Stimulated activated CD4-positive, alpha-beta T cell treated with anti-CD3 and anti-CD28 coated beads, Interleukin-1b, Interleukin-23, amount 100 ng/mL, for 4 hours (primary cell): ENCODE data around the gene TICAM1.
A peak's percentile ranks its signal among the peaks of the same experiment; 100 is the strongest.
"Not testable (repeated sequence)": the region's sequence is repeated elsewhere in the genome, so short reads cannot be mapped to it uniquely, and the experiment has no call there.

Source experiments
- DNase-seq, 2 donors: peaks; one replicate each; pipeline ENCODE4 v3.0.0-alpha.2; 2020; ENCODE audit warnings: low read depth in 2 of 2

Gene TICAM1

DNA sequence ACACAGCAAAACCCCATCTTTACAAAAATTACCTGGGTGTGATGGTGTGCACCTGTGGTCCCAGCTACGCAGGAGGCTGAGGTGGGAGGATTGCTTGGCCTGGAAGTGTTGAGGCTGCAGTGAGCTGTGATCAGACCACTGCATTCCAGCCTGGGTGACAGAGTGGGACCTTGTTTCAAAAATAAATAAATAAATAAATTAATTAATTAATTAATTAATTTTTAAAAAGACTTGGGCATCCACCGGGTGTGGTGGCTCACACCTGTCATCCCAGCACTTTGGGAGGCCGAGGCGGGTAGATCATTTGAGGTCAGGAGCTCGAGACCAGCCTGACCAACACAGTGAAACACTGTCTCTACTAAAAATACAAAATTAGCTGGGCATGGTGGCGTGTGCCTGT is 26.4 kb downstream of the TICAM1 start:
- not testable (repeated sequence) for DNase-seq

DNA sequence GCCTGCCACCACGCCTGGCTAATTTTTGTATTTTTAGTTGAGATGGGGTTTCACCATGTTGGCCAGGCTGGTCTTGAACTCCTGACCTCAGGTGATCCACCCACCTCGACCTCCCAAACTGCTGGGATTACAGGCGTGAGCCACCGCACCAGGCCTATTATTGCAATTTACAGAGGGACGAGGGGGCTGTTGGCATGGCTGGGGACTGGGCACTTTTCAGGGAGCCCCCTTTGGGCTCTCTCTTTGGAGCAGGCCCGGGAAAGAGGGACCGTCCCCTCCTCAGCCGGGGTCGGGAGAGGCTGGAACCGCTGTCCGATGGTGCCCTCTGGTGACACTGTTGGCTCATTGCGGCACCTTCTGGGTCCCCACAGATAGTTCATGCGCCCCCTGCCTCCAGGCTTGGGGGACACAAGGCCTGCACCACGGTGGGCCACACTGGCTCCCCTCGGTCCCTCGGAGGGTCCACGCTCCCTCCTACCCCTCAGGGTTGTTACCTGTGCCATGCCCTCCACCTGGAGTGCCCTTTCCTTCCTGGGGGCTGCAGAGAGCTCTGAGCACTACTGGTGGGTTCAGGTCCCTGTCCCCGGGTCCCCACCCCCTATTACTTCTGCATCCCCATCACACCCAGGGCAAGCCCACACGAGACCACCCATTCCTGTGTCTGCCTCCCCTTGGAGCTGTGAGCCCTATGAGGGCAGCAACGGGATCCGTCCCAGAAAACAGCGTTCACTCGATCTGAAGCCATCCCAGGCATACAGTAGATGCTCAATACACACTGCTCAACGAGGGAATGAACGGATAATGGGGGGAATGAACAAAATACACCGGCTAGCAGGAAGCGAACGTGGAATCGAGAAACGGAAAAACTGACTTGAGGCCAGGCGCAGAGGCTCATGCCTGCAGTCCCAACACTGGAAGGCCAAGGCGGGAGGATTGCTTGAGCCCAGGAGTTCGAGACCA is 27.5 kb downstream of the TICAM1 start:
- peak; percentile 49 for DNase-seq

DNA sequence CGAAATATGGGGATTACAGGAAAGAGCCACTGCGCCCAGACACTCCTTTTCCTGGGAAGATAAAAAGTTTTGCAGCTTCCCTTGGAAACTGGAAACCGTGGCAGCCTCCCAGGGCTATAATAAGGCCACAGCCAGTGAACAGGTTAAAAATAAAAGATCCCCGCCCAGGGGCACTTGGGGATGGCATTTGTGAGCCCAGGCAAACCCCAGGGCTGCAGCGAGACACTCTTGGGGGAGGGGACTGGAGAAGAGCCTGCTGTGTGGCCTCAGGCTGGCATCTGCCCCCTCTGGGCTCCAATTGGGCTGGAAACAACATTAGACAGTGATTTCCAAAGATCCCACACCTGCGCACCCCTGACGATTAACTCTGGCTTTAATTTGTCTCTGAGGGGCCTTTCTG is 28.8 kb downstream of the TICAM1 start:
- DNase-seq: no peak

DNA sequence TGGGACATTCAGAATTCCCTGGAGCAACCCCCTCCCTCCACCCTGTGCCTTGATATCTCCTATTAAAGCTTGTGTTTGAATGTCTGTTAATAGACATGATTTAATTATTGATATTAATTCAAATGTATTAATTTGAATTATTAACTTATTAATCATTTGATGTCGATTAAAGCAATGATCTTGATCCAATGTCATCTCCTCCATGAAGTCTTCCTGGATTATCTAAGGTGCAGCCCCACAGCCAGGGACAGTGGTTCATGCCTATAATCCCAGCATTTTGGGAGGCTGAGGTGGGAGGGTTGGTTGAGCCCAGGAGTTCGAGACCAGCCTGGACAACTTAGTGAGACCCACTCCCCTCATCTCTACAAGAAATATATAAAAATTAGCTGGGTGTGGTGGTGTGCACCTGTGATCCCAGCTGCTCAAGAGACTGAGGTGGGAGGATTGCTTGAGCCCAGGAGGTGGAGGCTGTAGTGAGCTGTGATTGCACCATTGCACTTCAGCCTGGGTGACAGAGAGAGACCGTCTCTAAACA is 30.4 kb downstream of the TICAM1 start:
- DNase-seq: no peak

DNA sequence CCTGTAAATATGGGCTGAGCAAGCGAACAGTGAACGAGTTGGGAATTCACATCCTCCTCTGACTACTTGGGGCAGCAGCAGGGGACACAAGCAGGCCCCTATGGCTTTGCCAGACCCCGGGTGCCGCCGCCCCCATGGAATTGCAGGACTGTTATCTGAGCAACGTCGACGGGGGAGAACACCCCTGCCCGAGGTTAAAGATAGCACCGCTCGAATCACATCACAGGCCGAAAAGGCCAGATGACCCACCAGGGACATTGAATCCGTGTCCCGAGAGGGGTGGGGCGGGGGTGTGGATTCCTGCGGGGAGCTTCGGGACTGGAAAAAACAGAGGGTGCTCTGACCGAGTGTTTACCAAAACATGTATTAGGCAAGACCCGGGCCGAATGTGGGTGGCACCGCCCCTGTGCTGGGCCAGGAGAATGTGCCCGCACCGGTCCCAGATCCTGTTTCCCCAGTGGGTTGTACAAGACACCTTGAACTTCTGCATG is 30.9 kb downstream of the TICAM1 start:
- no peak for DNase-seq

DNA sequence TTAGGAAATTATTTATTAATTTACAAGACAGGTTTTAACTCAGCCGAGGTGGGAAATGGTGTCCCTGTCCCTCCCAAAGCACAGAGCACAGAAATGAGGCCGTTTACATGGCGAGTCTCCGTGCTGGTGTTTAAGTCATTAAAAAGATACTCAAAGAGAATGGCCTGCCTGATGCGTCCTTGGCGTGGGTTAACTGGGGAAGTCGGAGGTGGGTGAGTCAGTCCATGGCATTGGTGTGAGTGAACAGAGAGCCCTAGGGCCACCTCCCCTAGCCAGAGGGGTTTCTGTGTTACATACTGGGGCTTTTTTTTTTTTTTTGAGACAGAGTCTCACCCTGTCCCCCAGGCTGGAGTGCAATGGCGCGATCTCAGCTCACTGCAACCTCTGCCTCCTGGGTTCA is 36.1 kb downstream of the TICAM1 start:
- no peak for DNase-seq

DNA sequence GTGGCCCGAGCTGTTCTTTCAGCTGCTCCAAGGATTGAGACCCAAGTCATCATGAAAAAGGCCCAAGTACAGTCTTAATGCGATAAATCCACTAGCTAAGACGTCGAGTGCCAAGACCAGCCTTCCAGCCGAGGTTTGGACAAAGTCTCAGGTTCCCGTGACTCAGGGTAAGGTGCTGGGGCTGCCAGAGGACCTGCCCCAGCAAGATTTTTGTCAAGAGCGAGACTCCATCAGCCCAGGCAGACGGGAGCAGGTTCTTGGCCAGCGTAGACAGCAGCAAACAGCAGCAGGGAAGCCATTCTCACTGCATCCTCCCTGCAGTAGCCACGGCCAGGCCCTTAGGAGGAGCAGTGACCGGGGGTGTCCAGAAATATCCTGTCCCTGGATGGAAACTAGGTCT is 36.5 kb downstream of the TICAM1 start:
- DNase-seq: no peak

DNA sequence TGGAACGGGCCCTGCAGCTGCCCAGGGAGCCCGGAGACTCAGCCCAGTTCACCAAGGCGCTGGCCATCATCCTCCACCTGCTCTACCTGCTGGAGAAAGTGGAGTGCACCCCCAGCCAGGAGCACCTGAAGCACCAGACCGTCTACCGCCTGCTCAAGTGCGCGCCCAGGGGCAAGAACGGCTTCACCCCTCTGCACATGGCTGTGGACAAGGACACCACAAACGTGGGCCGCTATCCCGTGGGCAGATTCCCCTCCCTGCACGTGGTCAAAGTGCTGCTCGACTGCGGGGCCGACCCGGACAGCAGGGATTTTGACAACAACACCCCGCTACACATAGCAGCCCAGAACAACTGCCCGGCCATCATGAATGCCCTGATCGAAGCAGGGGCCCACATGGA is 38.2 kb downstream of the TICAM1 start:
- DNase-seq: not testable (repeated sequence)

DNA sequence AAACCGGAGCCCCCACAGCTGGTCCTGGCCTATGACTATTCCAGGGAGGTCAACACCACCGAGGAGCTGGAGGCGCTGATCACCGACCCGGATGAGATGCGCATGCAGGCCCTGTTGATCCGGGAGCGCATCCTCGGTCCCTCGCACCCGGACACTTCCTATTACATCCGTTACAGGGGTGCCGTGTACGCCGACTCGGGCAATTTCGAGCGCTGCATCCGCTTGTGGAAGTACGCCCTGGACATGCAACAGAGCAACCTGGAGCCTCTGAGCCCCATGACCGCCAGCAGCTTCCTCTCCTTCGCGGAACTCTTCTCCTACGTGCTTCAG is 38.7 kb downstream of the TICAM1 start:
- not testable (repeated sequence) for DNase-seq

DNA sequence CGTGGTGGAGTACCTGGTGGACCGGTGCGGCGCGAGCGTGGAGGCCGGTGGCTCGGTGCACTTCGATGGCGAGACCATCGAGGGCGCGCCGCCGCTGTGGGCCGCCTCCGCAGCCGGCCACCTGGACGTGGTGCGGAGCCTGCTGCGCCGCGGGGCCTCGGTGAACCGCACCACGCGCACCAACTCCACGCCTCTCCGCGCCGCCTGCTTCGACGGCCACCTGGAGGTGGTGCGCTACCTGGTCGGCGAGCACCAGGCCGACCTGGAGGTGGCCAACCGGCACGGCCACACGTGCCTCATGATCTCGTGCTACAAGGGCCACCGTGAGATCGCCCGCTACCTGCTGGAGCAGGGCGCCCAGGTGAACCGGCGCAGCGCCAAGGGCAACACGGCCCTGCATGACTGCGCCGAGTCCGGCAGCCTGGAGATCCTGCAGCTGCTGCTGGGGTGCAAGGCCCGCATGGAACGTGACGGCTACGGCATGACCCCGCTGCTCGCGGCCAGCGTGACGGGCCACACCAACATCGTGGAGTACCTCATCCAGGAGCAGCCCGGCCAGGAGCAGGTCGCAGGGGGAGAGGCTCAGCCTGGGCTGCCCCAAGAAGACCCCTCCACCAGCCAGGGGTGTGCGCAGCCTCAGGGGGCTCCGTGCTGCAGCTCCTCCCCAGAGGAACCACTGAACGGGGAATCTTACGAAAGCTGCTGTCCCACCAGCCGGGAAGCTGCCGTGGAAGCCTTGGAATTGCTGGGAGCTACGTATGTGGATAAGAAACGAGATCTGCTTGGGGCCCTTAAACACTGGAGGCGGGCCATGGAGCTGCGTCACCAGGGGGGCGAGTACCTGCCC is 39.3 kb downstream of the TICAM1 start:
- DNase-seq: not testable (repeated sequence)

DNA sequence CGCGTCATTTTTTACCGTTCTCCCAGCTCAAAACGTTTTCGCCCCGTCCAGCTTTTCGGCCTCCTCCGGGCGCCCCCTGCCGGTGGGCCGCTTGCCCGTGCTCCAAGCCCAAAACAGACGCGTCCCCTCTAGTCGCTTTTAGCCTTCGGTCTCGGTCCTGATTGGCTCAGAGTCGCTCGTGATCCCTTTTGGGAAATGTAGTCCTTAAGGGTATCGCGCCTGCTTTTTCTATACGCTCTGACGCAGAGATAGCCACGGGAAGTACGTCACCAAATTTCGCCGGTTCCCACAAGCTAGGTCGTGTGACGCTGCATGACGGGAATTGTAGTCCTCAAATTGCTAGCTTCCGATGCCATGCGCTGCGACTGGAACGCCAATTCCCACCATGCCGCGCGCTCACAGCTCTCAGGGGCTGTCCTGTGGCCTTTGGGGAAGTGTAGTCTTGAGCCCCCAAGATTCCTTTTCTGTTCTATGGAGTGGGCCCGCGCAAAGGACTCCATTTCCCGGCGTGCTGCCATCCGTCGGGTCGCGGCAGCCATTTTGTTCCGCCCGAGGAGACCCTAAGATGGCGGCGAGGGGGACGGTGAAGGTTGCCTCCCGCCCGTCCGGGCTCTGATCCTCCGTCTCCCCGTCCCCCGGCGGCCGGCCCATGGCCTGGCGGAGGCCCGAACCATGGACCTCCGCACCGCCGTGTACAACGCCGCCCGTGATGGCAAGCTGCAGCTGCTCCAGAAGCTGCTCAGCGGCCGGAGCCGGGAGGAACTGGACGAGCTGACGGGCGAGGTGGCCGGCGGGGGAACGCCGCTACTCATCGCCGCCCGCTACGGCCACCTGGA is 40.1 kb downstream of the TICAM1 start, which contains the start of gene FEM1A:
Gene FEM1A, plus strand, starts transcription at position 552 of the 836 bp plus-strand sequence. Its CDS starts 121 bp downstream, at position 673.
- peak; percentile 96 to 97 for DNase-seq

DNA sequence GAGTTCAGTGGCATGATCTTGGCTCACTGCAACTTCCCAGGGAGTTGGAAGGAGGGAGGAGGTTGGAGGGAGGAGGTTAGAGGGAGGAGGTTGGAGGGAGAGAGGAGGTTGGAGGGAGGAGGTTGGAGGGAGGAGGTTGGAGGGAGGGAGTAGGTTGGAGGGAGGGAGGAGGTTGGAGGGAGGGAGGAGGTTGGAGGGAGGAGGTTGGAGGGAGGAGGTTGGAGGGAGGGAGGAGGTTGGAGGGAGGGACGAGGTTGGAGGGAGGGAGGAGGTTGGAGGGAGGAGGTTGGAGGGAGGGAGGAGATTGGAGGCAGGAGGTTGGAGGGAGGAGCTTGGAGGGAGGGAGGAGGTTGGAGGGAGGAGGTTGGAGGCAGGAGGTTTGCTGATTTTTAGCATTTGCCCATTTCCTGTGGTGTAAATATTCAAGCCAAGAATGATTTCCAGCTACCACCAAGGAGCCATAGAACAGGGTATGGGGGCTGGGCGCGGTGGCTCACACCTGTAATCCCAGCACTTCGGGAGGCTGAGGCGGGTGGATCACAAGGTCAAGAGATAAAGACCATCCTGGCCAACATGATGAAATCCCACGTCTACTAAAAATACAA is 45.0 kb downstream of the TICAM1 start:
- DNase-seq: not testable (repeated sequence)

DNA sequence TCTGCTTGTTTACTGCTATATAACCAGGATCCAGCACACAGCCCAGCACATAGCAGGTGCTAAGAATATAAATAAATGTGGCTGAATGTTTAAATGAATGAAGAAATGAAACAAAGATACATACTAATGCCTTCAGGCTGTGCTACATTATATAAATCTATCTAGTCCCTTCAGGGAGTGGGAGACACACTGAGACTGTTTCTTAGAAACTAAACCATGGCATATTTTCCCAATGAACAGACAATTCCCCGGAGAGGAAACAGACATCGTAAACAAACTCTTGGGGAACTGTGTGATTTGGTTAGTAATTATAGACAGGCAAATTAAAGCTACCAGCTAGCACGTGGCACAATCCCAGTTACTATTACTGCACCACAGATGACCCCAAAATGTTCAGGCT is 49.7 kb downstream of the TICAM1 start:
- no peak for DNase-seq

DNA sequence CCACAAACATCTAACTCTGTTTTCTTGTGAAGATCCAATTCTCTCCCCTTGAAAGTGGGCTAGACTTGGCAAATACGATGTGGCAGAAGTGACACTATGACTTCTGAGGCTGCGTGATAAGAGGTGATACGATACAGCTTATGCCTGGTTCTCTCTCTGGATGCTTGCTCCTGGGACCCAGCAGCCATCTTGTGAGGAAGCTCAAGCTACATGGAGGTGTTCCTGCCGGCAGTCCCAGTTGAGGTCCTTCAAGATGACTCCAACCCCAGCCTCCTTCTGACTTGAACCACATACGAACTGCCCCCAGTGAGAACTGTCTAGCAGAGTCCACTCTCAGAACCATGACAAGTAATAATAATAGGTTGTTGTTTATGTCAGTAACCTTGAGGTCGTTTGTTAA is 50.7 kb downstream of the TICAM1 start:
- DNase-seq: no peak

DNA sequence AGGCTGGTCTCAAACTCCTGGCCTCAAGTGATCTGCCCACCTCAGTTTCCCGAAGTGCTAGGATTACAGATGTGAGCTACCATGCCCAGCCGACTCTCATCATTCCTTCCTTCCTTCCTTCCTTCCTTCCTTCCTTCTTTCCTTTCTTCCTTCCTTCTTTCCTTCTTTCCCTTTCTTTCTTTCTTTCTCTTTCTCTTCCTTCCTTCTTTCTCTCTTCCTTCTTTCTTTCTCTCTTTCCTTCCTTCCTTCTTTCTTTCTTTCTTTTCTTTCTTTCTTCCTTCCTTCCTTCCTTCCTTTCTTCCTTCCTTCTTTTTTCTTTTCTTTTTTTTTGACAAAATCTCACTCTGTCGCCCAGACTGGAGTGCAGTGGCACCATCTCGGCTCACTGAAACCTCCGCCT is 53.4 kb downstream of the TICAM1 start:
- DNase-seq: not testable (repeated sequence)

DNA sequence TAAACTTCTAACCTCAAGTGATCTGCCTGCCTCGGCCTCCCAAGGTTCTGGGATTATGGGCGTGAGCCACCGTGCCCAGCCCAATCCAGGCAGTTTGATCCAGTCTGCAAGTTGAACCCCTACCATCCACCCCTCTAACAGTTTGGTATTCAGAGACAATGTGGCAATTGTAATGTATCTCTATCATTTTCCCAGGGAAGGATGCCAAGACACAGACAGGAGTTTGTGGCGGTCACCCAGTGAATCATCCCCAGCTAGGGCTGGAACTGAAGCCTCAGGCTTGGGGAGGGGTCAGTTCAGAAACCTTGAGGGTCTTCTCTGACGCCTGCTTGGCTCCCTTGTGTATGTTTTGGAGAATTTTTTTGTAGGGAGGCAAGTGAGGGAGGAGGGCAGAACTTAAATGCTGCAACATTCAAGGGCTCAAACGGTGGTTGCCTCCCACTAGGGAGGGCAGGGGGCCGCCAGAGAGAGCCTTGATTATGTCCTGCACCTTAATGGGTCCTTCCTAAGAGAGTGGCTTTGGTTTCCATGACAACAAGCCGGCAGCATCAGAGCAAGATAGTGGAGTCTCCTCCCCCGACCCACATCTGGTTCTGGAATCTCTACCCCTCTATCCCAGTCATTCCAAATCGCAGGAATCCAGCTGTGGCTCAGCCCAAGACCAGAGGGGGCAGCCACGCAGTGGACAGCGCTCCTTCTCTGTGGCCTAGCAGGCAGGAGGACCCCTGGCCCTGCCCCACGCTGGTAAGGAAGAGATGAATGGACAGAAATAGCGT is 54.9 kb downstream of the TICAM1 start:
- no peak for DNase-seq

DNA sequence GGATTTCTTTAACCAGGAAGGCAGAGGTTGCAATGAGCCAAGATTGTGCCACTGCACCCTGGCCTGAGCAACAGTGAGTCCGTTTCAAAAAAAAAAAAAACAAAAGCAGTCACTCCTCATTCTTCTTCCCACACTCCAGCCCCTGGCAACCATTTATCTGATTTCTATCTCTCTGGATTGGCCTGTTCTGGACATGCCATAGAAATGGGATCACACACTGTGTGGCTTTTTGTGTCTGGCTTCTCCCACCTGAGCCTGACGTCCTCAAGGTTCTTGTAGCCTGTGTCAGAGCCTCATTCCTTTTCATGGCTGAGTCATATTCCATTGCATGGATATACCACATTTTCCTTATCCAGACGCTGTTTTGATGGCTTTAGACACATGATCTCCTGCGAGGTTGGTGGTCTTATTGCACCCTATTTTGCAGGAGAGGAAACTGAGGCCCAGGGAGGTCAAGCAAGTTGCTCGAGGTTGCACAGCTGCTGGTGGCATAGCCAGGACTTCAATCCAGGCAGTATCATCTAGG is 55.8 kb downstream of the TICAM1 start:
- no peak for DNase-seq

DNA sequence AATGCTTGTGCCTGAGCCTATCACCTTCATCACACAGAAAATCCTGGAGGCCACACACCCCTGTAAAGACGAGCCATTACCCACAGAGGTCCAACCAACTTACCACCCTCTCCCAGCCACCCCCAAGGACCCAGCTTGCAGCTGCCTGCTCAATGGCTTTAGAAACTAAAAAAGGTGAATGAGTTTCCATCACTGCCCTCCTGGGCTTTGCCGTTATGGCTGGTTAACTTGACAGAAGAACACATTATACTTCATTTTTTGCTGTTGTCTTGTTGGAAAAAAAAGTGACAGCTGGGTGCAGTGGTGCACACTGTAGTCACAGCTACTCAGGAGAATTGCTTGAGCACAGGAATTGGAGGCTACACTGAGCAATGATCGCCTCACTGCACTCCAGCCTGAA is 57.4 kb downstream of the TICAM1 start:
- no peak for DNase-seq

DNA sequence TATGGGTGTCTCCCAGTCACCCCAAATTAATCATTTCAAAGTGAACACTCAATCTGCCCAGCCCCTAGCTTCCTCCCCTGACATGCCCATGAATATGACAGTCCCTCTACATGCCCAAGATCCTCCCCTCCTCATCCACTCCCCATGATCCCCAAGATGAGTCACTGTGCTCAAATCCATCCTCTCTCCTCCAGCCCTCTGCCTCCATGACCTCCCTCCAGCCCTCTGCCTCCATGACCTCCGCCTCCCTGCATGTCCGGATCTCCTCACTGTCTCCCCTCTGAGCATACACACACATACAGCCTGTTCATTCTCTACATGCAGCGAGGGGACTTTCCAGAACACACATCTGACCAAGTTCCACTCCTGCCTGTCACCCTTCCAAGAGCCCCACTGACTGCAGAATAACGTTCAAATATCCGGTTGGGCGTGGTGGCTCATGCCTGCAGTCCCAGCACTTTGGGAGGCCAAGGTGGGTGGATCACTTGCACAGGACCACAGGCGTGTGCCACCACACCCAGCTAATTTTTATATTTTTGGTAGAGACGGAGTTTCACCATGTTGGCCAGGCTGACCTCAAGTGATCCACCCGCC is 58.4 kb downstream of the TICAM1 start:
- no peak for DNase-seq
